Esophagus squamous epithelium (tissue), 4 donors: Measurements from ENCODE around the gene ZNF813.

Experiments used
- POLR2A ChIP-seq, 4 donors: fragments of 450-650 bp; IDR thresholded peaks; one replicate each; pipeline ENCODE4 v1.6.1; 2017; ENCODE audit warnings: antibody characterized with exemption in 4 of 4, mild to moderate bottlenecking in 4 of 4, moderate library complexity in 3 of 4
- TF ChIP-seq, protein P1 (sequence below), 6 experiments: fragments of 450-650 bp in 4 of 6; fragments of 200-600 bp in 2 of 6; sonication (generic) in 2 of 6; IDR thresholded peaks; one replicate each; pipeline ENCODE4 v1.5.1; 2016 to 2019; ENCODE audit warnings: antibody characterized with exemption in 6 of 6, mild to moderate bottlenecking in 4 of 6, moderate library complexity in 4 of 6

DNA sequence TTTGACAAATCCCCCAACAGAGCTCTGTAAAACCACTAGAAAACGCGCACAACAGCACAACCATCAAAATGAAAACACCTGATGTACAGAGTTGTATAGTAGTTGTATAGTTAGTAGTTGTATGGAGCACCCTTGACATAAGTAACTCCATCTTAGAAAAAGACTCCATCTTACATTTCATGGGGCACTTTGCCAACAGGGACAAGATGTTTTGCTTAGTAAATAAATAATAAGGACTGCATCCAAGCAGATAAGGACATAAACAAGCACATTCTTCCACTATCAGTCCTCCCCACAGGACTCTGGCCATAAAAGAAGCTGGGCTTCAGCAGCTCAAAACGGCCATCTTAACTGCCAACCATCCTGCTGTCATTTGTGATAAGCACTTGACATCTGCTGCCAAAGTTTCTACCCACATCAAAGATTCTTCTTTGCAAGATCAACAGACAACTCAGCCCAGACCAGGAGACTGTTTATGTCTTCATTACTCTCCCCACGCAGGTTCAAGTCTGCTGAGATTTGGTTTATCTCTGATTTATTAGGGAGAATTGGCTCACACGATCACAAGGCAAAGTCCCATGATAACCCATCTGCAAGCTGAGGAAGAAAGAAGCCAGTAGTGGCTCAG, 49.7 kb downstream of the ZNF813 start:
- TF ChIP-seq, protein P1, sequence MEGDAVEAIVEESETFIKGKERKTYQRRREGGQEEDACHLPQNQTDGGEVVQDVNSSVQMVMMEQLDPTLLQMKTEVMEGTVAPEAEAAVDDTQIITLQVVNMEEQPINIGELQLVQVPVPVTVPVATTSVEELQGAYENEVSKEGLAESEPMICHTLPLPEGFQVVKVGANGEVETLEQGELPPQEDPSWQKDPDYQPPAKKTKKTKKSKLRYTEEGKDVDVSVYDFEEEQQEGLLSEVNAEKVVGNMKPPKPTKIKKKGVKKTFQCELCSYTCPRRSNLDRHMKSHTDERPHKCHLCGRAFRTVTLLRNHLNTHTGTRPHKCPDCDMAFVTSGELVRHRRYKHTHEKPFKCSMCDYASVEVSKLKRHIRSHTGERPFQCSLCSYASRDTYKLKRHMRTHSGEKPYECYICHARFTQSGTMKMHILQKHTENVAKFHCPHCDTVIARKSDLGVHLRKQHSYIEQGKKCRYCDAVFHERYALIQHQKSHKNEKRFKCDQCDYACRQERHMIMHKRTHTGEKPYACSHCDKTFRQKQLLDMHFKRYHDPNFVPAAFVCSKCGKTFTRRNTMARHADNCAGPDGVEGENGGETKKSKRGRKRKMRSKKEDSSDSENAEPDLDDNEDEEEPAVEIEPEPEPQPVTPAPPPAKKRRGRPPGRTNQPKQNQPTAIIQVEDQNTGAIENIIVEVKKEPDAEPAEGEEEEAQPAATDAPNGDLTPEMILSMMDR (IDR thresholded peaks at IDR 0.05), result no peak
- TF ChIP-seq POLR2A (IDR thresholded peaks at IDR 0.05), result no peak
